Loucy (cell line): ENCODE measurements around the gene GSG1L.

Experiments
- H2AFZ ChIP-seq: fragments of 200-600 bp; sonication (generic); 2 replicates; pipeline ENCODE4 v1.6.0; 2016; ENCODE audit warnings: antibody characterized with exemption, mild to moderate bottlenecking, low read length, moderate library complexity
- H3F3A ChIP-seq: fragments of 200-600 bp; 2 replicates; pipeline ENCODE4 v1.6.0; 2016; ENCODE audit warnings: antibody characterized with exemption, low read depth, mild to moderate bottlenecking
- H3K27me3 ChIP-seq: fragments of 200-600 bp; sonication (generic); 2 replicates; pipeline ENCODE4 v1.6.1; 2014; ENCODE audit warnings: low read length, mild to moderate bottlenecking; ENCODE audit not compliant: insufficient read depth, poor library complexity, severe bottlenecking
- H3K36me3 ChIP-seq: fragments of 200-600 bp; sonication (generic); 2 replicates; pipeline ENCODE4 v1.6.1; 2016; ENCODE audit warnings: low read length; ENCODE audit not compliant: insufficient read depth
- H3K4me1 ChIP-seq: fragments of 200-600 bp; sonication (generic); 2 replicates; pipeline ENCODE4 v1.5.1; 2014; ENCODE audit warnings: low read length, mild to moderate bottlenecking; ENCODE audit not compliant: insufficient read depth, poor library complexity, severe bottlenecking
- H3K4me2 ChIP-seq: fragments of 200-600 bp; sonication (generic); 2 replicates; pipeline ENCODE4 v1.6.0; 2014; ENCODE audit warnings: antibody characterized with exemption, low read length, low read depth, mild to moderate bottlenecking; ENCODE audit not compliant: poor library complexity, severe bottlenecking
- H3K4me3 ChIP-seq: fragments of 200-600 bp; sonication (generic); 2 replicates; pipeline ENCODE4 v1.5.1; 2014; ENCODE audit warnings: low read length, mild to moderate bottlenecking, mixed read lengths; ENCODE audit not compliant: poor library complexity, severe bottlenecking
- H3K79me2 ChIP-seq: fragments of 200-600 bp; sonication (generic); 2 replicates; pipeline ENCODE4 v1.6.1; 2014; ENCODE audit warnings: low read length; ENCODE audit not compliant: insufficient read depth
- H3K9ac ChIP-seq: fragments of 200-600 bp; sonication (generic); 2 replicates; pipeline ENCODE4 v1.6.0; 2014; ENCODE audit warnings: mild to moderate bottlenecking, low read depth, low read length, moderate library complexity; ENCODE audit not compliant: poor library complexity, severe bottlenecking
- H3K9me2 ChIP-seq: fragments of 200-600 bp; sonication (generic); replicated peaks from 2 replicates; pipeline ENCODE4 v1.6.1; 2016; ENCODE audit warnings: low read depth, low read length, mixed read lengths
- H3K9me3 ChIP-seq: fragments of 200-600 bp; sonication (generic); 2 replicates; pipeline ENCODE4 v1.6.1; 2014; ENCODE audit warnings: mild to moderate bottlenecking, antibody characterized with exemption, low read length, low read depth; ENCODE audit not compliant: insufficient read depth
- H4K20me1 ChIP-seq: fragments of 200-600 bp; sonication (generic); 2 replicates; pipeline ENCODE4 v1.6.0; 2014; ENCODE audit warnings: antibody characterized with exemption, low read length, mild to moderate bottlenecking; ENCODE audit not compliant: insufficient read depth, poor library complexity, severe bottlenecking
- CTCF ChIP-seq: fragments of 200-600 bp; sonication (generic); conservative IDR thresholded peaks from 2 replicates; pipeline ENCODE4 v1.5.1; 2014; ENCODE audit warnings: mild to moderate bottlenecking, antibody characterized with exemption, low read length
- EZH2phosphoT487 ChIP-seq: fragments of 200-600 bp; IDR thresholded peaks from 2 replicates; pipeline ENCODE4 v1.6.1; 2018; ENCODE audit warnings: antibody characterized with exemption, mild to moderate bottlenecking, moderate library complexity, borderline replicate concordance

GSG1L gene

GRCh38 chr16:27769561-27770255, 293.8 kb downstream of the GSG1L start:
- Histone ChIP-seq H3K27me3 (no peaks in the 10 kb centered on the region), H3K9me2 (no peaks in the 10 kb centered on the region), H4K20me1 (no peaks in the 10 kb centered on the region), H3K79me2 (no peaks in the 10 kb centered on the region), H3K4me3 (no peak overlapping the region), H3K9ac (no peak overlapping the region), H3K4me2 (no peak overlapping the region), H3K9me3 (no peaks in the 10 kb centered on the region), H3K4me1 (no peaks in the 10 kb centered on the region), H3F3A (no peaks in the 10 kb centered on the region), H2AFZ (no peak overlapping the region), H3K36me3 (no peaks in the 10 kb centered on the region; the same call in 1 of the 2 replicates)
- TF ChIP-seq EZH2phosphoT487: no peak
- no peak for TF ChIP-seq CTCF

- H3K4me1 ChIP-seq: no peaks in the 10 kb centered on the region
- H4K20me1 ChIP-seq: no peaks in the 10 kb centered on the region
- H2AFZ ChIP-seq: no peak overlapping the region
- no peak overlapping the region for H3K4me2 ChIP-seq
- no peaks in the 10 kb centered on the region for H3K9me2 ChIP-seq
- H3K36me3 ChIP-seq: no peaks in the 10 kb centered on the region; the same call in 1 of the 2 replicates
- H3K9me3 ChIP-seq: no peaks in the 10 kb centered on the region
- no peaks in the 10 kb centered on the region for H3K79me2 ChIP-seq
- H3K4me3 ChIP-seq: no peak overlapping the region
- no peaks in the 10 kb centered on the region for H3F3A ChIP-seq
- no peak overlapping the region for H3K9ac ChIP-seq
- no peaks in the 10 kb centered on the region for H3K27me3 ChIP-seq
- TF ChIP-seq EZH2phosphoT487 (no peak), CTCF (no peak)
Observed at GRCh38 chr16:27768651-27769272, 294.8 kb downstream of the GSG1L start.

GRCh38 chr16:27767971-27768591, 295.4 kb downstream of the GSG1L start:
- no peaks in the 10 kb centered on the region; the same call in 1 of the 2 replicates for H3K36me3 ChIP-seq
- H3K27me3 ChIP-seq: no peaks in the 10 kb centered on the region
- H4K20me1 ChIP-seq: no peaks in the 10 kb centered on the region
- no peaks in the 10 kb centered on the region for H3K9me3 ChIP-seq
- H3K79me2 ChIP-seq: no peaks in the 10 kb centered on the region
- H3K9ac ChIP-seq: no peak overlapping the region
- H3K4me2 ChIP-seq: no peak overlapping the region
- no peak for TF ChIP-seq CTCF
- TF ChIP-seq EZH2phosphoT487: no peak
- no peak overlapping the region for H3K4me3 ChIP-seq
- H3K4me1 ChIP-seq: no peaks in the 10 kb centered on the region
- H2AFZ ChIP-seq: no peak overlapping the region
- H3K9me2 ChIP-seq: no peaks in the 10 kb centered on the region
- no peaks in the 10 kb centered on the region for H3F3A ChIP-seq
